GM21528 (cell line): ENCODE results near the gene CBLN2.

ENCODE experiments used
- ATAC-seq: cut with Tn5 transposase; IDR thresholded peaks from one replicate; pipeline ENCODE4 v1.9.1; 2021; ENCODE audit warnings: mild to moderate bottlenecking, moderate library complexity; ENCODE audit not compliant: unreplicated experiment, low FRiP score

CBLN2 gene

DNA sequence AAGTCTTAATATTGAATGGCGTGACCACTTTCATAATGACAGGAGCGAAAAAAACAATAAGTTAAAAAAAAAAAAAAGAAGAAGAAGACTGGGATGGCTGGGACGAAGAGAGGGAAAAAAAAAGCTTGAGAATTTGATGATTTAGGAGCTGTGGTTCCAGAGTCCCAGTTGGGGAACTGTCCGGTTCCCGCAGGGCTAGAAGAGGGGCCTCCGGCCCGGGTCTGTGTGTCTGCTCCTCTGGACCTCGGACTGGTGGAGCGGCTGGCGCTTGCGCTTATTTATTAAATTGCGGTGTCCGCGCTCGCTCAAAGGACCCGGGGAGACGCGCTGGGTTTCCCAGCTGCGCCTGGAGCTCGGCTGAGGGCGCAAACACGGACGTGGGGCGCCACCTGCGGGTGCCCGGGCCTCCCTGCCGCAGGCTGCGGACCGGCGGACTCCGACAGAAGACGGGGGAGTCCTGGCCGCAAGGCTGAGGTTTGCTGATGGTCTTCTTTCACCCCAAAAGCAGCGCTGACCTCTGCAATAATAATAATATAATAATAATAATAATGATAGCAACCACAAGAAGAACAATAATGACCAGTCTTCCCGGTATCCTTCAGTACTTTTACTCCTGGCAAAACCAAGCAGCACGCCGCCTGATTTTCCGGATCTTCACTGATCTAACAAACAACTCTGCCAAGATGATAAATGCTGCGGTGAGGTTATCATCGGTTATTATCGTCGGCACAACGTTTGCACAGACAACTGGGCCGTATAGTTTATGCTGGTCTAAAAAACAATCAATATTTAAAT, at the start of gene CBLN2:
Gene CBLN2 (minus strand): TSS at position 251 of the 795 bp plus-strand sequence. CDS start 2,182 bp downstream, outside the sequence.
- peak; percentile 93 for ATAC-seq

DNA sequence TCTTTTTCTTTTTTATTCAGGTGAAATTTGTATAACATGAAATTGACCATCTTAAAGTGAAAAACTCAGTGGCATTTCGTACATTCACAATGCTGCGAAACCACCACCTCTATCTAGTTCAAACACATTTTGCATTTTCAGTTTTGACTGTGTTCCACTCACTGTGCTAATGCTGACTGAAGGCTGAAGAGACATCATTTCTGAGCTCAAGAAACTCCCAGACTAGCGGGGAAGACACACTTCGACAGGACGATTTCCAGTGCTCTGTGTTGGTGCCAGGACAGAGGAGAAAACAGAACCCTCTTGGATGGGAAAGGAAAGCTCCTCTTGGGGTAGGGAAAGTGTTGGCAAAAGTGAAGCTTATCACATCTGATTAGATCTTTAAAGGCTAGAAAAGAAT, 44.2 kb upstream of the CBLN2 start:
- ATAC-seq = no peak

DNA sequence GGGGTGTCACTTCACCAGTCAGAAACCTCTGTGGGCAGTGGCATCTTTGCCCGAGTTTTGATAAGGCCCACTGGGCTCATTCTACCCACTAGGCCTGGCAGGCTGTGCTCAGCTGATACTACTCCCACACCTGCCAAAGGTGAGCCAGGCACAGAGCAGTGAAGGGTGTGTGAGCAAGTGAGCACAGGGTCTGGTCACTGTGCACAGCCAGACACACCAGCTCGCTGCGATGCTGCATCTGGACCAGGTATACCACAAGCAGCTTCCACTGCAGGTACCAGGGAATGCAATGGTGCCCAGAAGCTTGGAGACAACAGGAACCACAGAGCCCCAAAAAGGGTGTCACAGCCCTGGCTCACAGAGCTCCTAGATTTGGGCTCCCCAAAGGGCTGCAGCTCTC, 40.6 kb upstream of the CBLN2 start:
- no peak for ATAC-seq

DNA sequence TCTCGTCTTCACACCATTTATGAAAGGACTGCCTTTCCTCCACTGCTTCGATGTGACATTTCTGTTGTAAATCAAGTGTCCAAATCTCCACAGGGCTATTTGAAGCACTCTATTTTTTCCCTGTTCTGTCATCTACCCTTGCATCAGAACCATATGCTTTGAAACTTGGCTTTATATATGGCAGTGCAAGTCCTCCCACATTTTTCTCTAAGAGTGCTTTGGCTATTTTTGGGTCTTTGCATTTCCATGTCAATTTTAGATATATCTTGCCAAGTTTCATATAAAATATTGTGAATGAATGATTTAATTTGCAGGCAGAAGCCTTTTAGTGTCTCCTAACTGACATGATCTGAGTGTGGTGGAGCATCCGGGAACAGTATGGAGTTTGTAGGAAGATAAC, 37.8 kb upstream of the CBLN2 start:
- no peak for ATAC-seq

DNA sequence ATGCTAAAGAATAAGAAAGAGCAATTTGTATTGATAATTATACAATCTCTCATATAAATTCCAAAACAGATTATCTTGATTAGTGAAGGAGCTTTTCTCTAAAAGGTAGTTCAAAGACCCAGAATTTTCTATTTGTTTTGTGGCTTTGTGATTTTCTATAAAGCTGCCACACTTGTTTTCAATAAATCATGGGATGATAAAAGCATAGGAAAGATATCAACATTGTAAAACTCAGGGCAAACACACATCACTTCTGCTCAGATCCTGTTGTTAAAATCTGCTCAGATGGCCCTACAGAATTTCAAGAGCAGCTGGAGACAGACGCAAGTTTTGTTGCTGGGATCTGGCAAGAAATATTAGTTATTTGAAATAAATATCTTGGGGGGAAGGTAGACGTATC, 28.8 kb upstream of the CBLN2 start:
- ATAC-seq = no peak

DNA sequence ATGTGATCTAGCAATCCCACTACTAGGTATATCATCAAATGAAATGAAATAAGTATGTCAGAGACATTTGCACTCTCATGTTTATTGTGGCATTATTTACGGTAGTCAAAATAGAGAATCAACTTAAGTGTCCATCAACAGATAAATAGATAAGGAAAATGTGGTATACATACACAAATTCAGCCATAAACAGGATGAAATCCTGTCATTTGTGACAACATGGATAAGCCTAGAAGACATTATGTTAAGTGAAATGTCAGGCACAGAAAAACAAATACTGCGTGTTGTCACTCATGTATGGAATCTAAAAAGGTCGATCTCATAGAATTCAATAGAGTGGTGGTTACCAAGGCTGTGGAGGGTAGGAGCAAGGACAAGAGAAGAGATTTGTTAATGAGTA, 22.1 kb upstream of the CBLN2 start:
- no peak for ATAC-seq

DNA sequence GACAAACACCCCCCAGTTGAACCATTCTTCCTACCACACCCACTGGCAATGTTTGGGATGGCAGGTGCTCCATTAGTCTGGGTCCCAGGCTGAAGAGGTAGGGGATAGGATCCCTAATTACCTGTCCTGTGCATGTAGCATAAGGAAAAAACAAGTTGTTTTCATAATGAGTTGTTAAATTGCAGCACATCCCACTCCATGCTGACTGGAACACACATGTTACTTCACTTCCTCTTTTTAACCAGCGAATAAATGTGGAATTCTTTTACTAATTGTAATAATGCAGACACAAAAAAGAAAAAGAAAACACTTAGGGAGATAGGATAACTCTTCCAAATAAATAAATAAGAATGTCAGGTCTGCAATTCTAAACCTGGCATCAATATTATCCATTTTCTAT, 11.8 kb upstream of the CBLN2 start:
- no peak for ATAC-seq

DNA sequence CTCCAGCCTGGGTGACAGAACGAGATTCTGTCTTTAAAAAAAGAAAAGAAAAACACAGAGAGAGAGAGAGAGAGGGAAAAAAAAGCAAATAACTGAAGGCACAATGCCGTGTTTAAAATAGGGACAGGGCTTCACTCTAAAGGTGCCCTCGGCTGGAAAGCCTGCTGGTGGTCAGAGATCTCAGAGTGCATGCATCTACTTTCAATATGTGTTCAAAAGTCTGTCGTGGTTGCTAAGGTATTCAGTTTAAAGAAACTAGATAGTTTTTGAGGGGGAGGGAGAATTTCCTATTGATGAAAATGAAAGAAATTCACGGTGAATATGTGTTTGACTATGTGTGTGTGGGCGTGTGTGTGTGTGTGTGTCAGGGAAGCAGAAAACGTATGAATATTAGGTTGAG, 11.0 kb upstream of the CBLN2 start:
- no peak for ATAC-seq

DNA sequence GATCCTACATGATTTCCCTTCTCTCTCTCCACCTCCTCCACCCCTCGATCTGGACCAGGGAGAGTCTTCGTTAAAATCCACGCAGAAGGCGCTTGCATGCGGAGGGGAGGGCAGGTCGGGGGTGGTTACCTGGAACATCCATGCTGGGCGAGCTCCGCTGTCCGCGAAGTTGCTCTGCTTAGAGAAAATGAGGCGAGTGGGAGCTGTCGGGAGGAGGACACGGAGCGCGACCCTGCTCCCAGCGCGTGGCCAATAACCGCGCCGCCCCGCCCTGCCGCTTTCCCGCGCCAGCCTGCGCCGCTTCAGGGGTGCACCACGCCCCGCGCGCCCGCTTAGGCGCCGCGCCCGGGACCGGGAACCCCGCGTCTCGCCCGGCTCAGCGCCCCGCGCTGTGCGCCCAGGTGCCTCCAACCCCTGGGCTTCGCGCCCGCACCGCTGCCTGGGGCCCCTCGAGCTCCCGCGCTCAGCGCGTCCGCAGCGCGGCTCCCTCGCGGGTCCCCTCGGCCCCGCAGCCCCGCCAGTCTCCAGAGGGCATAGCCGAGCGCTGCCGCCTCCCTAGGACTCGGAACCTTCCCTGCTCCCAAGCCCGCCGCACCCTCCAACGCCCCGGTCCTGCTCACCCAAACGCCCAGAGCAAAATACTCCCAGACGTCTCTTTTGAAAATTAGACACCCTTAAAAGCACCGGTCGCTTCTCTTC, 636 bp downstream of the CBLN2 start:
- ATAC-seq = no peak

DNA sequence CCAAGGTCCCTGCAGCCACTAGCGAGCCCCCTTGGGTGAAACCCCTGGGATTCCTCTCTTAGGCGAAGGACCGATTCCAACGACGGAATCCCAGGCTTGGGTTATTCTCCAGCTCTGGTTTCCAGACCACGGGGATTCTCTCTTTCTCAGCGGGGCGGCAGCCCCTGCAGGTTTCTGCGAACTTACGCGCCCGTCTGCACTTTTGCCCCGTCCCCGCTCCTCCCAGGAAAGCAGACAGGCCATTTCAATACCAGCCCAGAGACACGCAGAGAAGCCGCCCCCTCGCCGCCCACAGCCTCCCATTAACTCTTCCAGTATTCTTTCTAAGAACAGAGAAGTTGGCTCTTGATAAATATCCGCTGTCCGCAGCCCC, 1.2 kb downstream of the CBLN2 start:
- no peak for ATAC-seq

DNA sequence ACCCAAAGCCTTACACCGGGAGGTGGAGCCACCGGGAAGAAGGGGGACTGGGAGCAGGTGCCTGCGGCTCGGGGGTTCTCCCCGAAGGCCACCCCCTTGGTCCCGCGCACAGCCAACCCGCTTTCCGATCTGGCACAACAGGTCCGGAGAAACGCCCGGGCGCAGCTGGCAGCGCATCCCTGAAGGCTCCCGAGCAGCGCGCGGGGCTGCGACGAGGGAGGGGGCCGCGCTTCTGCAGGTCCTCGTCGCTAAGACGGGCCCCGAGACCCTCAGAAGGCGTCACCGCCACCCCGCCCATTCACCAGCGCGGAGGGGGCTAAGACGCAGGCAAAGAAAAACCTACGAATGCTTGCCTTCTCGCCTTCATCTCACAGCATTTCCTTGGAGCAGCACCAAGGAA, 1.8 kb downstream of the CBLN2 start:
- no peak for ATAC-seq

DNA sequence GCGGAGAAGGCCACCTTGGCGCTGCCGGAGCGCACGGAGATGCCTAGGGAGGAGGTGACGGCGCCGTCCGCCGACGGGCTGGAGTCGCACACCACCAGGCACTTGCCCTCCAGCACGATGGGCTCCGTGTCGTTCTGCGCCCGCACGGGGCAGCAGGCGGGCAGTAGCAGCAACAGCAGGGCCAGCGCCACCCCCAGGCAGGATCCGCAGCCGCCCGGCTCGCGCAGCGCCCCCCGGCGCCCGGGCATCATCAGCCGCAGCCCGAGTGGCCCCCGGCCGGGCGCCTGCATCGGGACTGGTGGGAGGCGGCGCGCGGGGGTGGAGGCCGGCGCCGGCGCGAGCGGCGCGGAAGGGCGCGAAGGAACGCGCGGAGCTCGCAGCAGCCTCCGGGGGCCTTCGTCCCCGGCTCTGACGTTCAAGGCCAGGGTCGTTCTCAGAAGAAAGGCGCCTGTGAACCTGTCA, 2.2 kb downstream of the CBLN2 start:
- ATAC-seq = no peak

DNA sequence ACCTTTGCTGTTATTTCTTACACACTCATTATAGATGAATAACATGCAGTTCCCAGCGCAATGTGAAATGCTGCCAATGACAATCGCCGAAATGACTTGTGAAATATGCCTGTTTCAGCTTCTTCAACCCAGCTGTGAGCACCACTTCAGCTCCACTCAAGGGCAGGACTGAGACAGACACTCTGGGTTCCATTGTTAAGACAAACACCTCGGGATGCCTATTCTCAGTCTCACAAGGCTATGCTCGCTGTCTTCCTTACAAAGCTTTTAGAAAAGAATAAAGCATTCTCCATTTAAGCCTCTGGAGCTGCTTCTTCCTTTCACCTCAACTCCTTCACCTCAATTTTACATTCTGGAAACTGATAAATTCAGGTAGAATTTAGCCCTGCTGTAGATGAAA, 4.2 kb downstream of the CBLN2 start:
- ATAC-seq = no peak

DNA sequence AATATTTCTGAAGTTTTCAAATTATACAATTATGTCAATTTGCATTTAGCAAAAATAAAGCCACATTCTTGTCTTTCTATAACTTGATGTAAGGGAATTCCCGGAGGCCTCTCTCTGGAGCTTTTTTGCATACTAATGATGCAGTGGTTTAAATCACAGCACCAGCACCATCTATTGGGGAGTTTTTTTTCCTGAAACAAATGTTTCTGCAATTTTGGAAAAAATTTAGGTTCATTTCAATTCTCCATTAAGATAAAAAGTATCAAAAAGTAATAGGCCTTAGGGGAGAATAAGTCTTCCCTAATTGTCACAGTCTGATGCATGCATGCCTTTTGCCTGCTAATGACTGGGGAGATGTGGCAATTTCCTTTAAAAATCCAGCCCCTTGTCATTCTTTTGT, 13.5 kb downstream of the CBLN2 start:
- ATAC-seq = no peak

DNA sequence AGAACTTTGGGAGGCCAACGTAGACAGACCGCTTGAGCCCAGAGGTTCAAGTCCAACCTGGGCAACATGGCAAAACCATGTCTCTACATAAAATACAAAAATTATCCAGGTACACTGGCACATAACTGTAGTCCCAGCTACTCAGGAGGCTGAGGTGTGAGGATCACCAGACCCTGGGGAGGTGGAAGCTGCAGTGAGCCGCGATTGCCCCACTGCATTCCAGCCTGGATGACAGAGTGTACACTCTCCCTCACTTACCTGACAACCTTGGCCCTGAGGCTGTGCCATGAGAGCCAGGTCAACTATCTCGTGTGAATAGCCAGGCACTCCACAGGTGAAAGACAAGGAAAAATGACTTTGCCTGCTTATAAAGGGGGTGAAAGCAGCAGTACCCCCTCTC, 39.3 kb downstream of the CBLN2 start:
- no peak for ATAC-seq

DNA sequence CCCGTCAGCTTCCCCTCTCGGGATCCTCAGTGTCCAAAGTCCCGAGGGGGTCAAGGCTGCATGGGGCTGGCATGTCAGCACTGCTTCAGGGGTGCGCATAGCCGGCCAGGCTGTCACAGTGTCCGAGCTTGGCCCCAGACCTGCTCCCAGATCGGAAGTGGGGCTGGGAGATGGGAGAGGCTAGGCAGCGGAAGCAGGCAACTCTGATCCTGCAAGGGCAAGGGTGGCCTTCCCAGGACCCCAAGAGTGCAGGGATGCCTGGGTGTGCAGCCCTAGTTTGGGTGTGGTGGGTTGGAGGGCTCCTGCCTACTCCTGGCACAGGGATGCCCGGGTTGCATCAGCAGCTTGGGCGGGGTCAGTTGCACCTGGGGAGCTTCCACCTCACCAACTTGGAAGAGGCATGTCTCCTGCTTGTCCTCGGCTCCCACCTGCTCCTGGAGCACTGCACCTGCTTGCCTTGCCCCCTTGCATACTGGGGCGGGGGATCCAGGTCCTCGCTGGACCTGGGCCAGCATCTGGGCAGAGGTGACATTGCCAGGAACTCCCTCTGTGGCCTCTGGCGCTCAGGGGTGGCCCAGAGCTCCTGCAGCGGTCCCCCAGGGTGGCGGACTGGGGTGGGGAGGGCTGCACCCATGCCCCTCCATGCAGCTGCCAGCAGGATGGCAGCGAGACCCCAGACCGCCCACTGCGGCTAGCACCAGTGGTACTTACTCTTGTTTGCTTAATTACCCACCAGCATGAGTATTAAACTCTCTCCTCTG, 41.3 kb downstream of the CBLN2 start:
- no peak for ATAC-seq

DNA sequence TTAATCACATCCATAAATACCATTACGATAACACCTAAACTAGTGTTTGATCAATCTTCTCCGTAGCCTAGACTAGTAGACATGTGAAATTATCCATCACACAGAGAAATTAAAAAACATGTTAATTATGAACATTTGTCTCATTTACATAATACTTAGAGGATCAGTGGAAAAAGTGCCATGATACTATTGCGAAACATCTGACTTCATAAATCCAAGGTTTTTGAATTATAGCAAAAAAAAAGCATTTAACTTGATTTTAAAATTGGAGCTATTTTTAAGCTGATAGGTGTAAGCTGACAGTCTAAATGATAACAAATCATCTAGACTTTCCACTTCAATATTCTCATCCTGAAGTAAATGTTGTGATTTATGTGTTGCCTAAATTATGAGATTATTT, 51.6 kb downstream of the CBLN2 start:
- no peak for ATAC-seq
